GM21717 (cell line): ENCODE measurements around the gene SYNJ2BP.
"Not testable (repeated sequence)": the region's sequence is repeated elsewhere in the genome, so short reads cannot be mapped to it uniquely, and the experiment has no call there.

ENCODE experiments used
- ATAC-seq: cut with Tn5 transposase; IDR thresholded peaks from one replicate; pipeline ENCODE4 v1.9.1; 2021; ENCODE audit warnings: mild to moderate bottlenecking, moderate library complexity; ENCODE audit not compliant: unreplicated experiment

SYNJ2BP gene, protein sequence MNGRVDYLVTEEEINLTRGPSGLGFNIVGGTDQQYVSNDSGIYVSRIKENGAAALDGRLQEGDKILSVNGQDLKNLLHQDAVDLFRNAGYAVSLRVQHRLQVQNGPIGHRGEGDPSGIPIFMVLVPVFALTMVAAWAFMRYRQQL

DNA sequence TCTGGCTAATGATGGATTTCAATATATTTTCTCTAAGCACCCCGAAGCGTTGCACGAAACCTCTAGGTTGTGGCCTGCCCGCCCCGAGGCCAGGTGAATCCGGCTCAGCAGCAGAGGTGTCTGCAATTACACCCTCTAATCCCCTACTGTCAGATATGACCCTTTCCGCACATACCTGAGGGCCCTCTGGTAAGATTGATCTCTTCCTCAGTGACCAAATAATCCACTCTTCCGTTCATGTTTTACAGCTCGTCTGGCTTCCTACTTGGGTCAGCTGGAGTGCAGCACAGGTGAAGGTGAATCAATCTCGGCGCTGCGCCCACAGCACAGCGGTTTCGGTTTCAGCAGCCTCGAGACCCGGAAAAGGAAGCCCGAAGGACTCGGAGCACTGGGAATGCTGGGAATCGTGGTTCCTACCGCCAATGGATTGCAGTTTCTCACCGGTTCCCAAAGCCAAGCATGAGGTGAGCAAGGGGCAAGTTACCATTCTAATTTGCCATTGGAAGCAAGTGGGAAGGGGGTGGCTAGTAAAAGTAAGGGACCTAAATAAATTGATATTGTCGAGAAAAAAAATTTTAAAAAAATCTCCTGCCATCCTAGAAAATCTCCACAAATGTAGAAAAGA lies at the start of gene SYNJ2BP:
TSS of gene SYNJ2BP (minus strand) at position 366 of the 625 bp plus-strand sequence. CDS start at position 239, 127 bp downstream.
- ATAC-seq, result no peak

DNA sequence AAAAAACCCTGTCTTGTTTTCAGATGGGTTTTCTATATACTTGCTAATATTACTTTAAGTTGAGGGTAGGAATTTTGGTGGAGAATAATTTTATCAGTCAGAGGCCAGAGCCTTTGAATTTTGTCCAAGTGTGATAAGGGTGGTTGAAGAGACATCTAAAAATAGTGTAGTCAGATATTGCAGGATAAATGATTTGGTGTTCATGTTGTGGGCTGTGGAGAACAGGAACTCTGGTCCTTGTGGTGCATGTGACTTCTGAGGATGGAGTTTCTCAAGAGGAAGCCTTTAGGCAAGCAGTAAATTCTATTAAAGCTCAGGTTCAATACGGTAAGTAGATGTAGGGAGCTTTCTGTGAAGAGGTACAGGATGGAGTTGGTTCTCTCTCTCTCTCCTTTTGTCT lies 37.8 kb upstream of the SYNJ2BP start:
- ATAC-seq, result no peak

DNA sequence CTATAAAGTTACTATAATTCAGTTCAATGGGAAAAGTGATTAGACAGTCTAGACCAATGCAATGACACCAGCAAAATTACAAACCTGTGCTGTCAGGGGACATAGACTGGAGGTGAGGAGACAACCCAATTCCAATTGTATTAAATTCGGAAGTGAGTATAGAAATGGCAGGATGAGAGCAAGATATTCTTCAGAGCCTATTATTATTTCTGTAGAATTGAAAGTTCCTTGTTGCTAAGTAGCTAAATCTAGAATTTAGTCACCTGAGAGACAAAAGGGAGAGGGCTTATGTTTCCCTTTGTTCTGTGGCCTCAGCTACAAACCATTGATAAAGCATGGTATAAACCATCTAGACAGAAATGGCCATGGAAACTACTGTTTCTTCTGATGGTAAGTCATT lies 35.0 kb upstream of the SYNJ2BP start, which contains the start of gene ADAM21:
TSS of gene ADAM21 (plus strand) at position 301 of the 400 bp plus-strand sequence. CDS start 5,326 bp downstream, outside the sequence.
- no peak for ATAC-seq

DNA sequence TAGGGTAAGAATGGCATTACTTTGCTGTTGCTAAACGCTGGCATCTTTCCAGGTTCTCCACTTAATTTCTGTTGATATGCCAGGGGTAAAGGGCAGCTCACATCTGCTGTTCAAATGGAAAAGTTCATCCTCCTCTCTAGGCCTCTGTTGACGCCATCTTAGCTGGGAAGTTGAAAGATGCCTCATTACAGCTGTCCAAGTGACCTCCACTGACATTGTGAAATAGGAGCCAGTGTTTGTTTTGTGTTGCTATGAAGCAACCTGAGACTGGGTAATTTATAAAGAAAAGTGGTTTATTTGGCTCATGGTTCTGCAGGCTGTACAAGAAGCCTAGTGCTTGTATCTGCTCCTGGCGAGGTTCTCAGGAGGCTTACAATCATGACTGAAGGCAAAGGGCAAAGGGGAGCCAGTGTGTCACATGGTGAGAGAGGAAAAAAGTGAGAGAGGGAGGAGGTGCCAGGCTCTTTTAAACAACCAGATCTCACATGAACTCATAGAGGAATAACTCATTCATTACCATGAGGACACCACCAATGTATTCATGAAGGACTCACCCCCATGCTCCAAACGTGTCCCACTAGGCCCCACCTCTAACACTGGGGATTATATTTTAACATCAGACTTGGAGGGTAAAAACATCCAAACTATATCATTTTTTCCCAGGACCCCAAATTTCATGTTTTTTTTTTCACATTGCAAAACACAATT lies 31.9 kb upstream of the SYNJ2BP start:
- no peak for ATAC-seq

DNA sequence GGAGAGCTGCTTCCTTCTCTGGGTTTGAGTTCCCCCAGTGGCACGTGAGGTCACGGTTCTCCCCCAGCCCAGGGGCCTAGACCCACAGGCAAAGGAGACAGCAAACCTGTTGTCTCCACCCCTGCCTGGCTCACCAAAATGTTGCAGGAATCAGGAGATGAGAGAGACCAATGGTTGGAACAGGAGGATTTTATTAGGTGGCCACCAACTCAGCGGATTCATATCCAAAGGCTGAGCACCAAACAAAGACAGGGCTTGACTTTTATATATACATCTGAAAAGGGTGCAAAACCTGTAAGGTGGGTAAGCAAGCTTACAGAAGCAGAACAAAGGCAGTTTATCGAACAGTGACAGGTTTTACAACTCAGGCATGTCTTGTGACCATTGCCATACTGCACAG lies 25.9 kb upstream of the SYNJ2BP start:
- ATAC-seq, result no peak

DNA sequence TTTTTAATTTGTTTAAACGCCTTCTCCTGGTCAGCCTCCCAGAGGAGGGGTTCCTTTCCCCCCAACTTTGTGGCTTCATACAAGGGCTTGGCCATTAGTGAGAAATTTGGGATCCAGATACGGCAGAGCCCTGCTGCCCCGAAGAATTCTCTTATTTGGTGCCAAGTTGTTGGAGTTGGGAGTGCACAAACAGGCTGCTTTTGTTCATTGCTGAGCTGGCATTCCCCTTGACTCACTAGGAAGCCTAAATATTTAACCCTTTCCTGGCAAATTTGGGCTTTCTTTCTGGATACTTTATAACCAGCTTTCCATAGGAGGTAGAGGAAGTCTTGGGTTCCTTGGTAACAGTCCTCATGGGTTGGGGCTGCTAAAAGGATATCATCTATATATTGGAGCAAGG lies 24.8 kb upstream of the SYNJ2BP start:
- no peak for ATAC-seq

DNA sequence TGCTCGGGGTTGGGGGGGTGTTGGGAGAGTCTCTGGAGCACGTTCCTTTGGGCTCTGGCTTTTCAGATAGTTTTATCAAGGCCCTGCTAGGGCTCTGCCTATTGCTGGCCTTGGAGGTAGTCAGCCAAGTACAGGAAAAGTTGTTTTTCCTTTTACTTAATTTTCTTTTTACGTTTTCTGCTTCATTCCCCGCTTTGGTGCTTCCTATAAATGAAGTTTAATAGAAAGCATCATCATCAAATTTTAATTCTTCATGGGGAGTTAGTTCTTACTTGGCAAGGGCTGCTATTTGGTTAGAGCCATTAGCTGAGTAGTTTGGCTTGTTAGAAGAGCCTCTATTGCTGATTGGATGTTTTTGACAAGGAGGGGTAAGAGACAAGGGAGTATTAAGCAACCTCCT lies 20.0 kb upstream of the SYNJ2BP start:
- no peak for ATAC-seq

DNA sequence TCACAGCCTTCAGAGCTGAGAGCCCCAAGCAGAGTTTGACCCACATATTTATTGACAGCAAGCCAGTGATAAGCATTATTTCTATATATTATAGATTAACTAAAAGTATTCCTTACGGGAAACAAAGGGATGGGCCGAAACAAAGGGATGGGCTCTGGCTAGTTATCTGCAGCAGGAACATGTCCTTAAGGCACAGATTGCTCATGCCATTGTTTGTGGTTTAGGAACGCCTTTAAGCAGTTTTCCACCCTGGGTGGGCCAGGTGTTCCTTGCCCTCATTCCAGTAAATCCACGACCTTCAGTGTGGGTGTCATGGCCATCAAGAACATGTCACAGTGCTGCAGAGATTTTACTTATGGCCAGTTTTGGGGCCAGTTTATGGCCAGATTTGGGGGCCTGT lies 9.7 kb upstream of the SYNJ2BP start:
- ATAC-seq, result not testable (repeated sequence)

DNA sequence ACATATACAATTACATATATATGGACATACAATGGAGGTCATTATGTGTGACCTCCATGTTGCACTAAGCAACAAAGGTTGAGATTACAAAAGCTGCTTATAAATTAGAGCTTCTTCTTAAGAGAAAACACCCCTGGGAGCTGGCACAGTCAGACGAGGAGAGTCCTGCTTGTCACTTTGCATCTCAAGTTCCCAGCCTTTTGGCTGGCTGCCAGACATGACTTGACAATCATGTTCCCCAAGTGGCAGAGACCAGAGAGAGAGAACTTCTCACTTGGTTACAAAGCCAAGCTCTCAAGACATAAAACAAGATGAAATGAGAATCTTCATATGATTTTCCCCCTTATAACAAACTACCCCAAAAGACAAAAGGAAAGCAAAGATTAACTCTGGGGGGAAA lies 8.5 kb upstream of the SYNJ2BP start:
- no peak for ATAC-seq

DNA sequence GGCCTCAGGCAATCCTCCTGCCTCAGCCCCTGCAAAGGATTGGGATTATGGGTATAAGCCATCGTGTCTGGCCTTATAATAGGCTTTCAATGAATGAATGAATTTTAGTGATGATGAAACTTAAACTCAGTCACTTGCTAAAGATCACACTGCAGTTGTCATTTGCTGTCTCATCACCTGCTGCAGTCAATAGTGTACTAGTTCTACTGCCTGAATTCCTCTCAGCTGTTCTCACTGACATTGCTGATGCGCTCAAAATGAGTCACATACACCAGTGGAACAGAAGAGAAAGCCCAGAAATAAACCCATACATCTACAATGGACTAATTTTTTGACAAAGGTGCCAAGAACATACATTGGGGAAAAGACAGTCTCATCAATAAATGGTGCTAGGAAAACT lies 5.6 kb upstream of the SYNJ2BP start:
- no peak for ATAC-seq

DNA sequence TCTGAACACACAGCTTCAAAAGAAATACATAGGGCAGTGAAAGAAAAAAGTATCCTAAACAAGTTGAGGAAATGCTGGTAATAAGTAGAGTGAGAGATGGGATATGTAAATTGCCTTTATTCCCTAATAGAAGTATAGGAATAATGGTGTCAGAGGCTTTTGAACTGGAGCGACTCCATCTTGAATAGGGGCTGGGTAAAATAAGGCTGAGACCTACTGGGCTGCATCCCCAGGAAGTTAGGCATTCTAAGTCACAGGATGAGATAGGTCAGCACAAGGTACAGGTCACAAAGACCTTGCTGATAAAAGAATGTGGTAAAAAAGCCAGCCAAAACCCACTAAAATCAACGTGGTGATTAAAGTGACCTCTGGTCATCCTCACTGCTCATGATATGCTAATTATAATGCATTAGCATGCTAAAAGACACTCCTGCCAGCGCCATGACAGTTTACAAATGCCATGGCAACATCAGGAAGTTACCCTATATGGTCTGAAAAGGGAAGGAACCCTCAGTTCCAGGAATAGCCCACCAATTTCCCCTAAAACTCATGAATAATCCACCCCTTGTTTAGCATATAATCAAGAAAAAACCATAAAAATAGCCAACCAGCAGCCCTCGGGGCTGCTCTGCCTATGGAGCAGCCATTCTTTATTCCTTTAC lies 2.5 kb upstream of the SYNJ2BP start:
- not testable (repeated sequence) for ATAC-seq

DNA sequence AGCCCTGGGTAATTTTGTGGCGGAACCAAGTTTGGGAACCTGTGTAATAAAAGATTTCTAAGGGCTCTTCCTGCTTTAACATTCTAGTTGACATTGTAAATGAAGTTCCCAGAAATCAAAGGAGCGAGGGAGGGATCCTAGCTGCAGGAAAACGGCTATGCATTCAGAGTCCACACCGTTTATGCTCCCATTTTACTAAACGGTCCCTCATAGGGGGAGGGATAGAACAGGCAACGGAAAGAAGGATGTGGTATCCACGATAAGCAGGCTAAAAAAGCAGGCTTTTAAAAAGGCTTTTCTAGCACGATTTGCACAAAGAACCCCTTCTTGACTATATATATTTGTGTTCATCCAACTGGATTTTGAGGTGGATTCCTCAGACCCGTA lies 559 bp downstream of the SYNJ2BP start:
- ATAC-seq, result no peak

DNA sequence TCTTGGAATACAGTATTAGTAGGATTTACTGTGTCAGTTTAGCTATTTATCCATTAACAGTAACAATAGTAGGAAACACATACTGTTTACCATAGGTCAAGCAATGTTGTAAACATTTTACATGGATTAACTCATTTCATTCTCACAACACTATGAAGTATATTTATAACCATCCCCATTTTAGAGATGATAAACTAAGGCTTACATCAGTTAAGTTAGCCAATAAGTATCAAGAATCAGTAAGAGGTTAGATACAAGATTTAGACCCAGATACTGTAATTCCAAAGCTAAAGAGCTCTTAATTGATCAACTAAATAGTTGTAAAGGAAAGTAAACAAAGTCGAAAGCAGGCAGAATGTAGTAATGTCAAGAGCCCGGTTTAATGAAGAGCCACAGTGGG lies 1.1 kb downstream of the SYNJ2BP start:
- no peak for ATAC-seq

DNA sequence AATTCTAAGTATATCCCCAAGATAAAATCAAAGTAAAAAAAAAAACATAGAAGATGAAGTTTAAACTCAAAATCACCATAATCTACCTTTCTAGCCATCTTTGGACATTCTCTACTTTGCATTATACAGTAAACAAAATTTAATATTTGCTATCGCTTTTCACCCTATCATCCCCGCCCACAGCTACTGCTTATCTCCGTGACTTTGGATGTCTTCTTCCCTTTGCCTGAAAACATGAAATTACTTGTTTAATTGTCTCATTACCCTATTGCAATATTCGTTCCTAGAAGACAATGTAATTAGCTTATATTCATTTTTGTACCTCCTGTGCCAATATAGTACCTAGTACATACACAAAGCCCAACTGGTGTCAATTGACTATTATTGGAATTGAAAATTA lies 9.3 kb downstream of the SYNJ2BP start:
- ATAC-seq, result no peak

DNA sequence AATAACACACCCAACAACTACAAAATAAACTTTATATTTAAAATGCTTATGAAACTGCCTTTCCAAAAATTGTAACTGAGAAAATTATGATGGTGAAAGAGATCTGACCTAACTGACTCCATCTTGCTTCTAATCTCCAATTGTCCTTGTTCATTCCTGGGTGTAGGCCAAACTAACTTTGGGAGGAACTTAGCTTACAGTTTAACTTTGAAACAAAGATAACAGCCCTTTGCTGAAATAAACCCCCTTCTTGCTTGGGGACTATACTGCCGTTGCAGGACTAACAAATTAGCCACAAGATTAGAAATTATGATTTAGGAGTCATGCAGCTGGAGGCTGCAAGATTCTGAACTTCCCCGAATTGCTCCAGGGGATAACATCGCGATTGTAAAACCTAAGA lies 10.7 kb downstream of the SYNJ2BP start:
- not testable (repeated sequence) for ATAC-seq

DNA sequence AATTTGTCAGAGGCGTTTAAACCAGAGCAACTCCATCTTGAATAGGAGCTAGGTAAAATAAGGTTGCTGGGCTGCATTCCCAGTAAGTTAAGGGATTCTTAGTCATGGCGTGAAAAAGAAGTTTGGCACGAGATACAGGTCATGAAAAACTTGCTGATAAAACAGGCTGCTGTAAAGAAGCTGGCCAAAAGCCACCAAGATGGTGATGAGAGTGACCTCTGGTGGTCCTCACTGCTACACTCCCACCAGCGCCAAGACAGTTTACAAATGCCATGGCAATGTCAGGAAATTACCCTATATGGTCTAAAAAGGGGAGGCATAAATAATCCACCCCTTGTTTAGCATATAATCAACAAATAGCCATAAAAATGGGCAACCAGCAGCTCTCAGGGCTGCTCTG lies 13.6 kb downstream of the SYNJ2BP start:
- not testable (repeated sequence) for ATAC-seq

DNA sequence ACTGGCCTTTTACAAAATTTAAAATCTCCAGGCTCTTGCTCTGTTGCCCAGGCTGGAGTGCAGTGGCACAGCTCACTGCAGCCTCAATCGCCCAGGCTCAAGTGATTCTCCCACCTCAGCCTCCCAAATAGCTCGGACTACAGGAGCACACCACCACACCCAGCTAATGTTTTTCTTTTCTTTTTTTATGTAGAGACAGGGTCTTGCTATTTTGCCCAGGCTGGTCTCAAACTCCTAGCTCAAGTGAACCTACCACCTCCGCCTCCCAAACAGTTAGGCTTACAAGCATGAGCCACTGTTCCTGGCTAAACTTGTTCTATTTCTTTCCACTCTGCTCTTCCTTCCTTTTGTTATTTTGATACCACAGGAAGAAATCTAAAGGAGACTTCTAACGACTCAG lies 15.2 kb downstream of the SYNJ2BP start:
- ATAC-seq, result no peak

DNA sequence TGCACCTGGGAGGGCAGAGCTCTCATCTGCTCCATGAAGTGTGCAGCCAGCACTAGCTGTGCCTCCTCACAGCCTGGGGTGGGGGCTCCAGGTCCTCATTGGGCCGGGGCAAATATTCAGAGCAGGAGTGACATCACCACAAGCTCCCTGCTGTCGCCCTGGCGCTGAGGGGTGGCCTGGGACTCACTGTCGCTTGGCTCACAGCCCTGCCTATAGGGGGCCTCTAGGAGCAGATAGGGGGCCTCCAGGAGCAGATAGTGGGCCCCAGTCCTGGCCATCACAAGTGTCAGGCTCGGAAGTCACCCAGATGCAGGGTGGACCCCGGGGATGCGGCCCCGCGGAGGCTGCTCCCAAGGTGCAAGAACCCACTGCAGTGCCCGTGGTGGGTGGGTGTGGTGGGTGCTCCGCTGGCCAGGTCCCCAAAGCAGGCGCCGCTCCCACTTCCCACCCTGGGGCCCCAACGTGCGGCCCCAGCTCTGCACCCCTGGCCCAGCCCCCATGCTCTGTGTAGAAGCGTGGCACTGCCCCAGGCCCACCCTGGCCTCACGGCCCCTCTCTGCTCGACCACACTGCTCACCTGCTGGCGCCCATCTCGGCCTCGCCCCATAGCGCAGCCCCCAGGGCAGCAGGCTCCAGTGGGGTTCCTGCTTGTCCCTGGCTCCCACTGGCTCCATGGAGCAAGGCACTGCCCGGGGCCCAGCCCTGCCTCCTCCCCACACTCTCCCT lies 18.0 kb downstream of the SYNJ2BP start:
- ATAC-seq, result no peak

DNA sequence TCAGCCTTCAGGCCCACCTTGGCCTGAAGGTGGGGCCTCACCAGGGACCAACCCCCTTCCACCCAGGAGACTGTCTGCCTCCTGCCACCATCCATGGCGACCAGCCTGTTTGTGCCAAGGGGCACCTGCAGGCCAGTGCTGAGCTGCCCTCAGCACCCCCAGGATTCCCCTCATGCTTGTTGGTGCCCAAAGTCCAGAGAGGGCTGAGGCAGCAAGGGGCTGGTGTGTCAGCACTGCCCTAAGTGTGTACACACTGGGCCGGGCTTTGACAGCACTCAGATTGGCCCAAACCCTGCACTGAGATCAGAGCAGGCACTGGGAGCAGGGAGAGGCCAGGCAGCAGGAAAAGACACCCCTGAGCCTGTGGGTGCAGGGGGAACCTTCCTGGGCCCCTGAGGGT lies 18.6 kb downstream of the SYNJ2BP start:
- no peak for ATAC-seq

DNA sequence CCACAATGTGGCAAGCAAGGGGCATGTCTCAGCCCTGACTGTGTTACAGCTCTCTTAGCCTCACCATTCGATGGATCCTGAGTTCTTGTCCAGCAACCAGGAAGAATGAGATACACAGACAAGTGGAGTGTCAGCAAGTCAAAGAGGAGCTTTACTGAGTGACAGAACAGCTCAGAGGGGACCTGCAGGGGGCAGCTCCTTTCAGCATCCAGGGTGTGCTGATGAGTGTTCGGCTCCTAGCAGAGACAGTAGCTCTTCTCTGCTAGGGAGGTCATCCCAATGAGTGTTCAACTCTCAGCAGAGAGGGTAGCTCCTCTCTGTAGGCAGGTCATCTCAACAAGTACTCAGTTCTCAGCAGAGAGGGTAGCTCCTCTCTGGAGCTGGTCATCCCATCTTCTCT lies 19.1 kb downstream of the SYNJ2BP start:
- no peak for ATAC-seq

DNA sequence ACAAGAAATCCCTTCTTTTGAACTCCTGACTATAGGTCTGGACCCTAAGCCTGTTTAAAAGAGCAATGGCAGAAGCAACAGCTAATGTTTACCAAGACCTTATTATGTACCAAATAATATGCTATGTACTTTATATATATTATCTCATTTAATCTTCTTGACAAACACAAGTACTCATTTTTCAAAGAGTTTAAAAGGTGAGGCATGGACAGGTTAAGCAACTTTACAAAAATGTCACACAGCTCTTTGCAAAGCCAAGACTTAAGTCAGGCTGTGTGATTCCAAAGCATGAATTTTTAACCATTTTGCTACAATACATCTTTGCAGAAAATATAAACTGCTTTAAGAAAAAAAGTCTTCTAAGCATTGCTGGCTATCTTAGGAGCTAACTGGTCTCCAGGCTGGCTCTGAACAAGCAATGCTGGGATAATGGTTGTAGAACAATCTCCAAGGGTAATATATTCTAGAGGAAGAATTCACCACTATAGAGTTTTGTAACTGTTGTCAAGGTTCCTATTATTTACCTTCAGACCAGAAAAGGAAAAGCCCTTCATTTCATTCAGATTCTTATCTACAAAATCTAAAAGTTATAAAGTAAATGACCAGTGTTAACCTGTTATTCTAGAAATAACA lies 22.1 kb downstream of the SYNJ2BP start:
- no peak for ATAC-seq
